ENCODE results near the gene SKIC8.

The SKIC8 gene

GRCh38 chr15:78329625-78330024 lies 30.2 kb upstream of the SKIC8 start:
- DNase-seq (ENCODE audit: low spot score in 2 of 2), result no peak
- Histone ChIP-seq H3K36me3 (replicated peaks) (no peaks in the 10 kb centered on the region), H3K4me3 (no peak overlapping the region), H3K4me1 (no peaks in the 10 kb centered on the region), H3K9me3 (no peaks in the 10 kb centered on the region), H3K27me3 (ENCODE audit: low read depth) (peaks cover 11% of the 10 kb centered on the region)
- in situ Hi-C loops (cut with MboI; ENCODE audit: low sequenced_read_pairs), result no loop called here

- no peak for DNase-seq (ENCODE audit: low spot score in 2 of 2)
- in situ Hi-C loops (cut with MboI; ENCODE audit: low sequenced_read_pairs), result no loop called here
- H3K9me3 ChIP-seq, result no peaks in the 10 kb centered on the region
- no peak overlapping the region for H3K4me3 ChIP-seq
- H3K36me3 ChIP-seq (replicated peaks), result no peaks in the 10 kb centered on the region
- H3K27me3 ChIP-seq (ENCODE audit: low read depth), result no peaks in the 10 kb centered on the region; the same call in 1 of the 2 replicates
- H3K4me1 ChIP-seq, result no peaks in the 10 kb centered on the region
These were observed 28.1 kb upstream of the SKIC8 start for GRCh38 chr15:78327466-78327865.

DNA sequence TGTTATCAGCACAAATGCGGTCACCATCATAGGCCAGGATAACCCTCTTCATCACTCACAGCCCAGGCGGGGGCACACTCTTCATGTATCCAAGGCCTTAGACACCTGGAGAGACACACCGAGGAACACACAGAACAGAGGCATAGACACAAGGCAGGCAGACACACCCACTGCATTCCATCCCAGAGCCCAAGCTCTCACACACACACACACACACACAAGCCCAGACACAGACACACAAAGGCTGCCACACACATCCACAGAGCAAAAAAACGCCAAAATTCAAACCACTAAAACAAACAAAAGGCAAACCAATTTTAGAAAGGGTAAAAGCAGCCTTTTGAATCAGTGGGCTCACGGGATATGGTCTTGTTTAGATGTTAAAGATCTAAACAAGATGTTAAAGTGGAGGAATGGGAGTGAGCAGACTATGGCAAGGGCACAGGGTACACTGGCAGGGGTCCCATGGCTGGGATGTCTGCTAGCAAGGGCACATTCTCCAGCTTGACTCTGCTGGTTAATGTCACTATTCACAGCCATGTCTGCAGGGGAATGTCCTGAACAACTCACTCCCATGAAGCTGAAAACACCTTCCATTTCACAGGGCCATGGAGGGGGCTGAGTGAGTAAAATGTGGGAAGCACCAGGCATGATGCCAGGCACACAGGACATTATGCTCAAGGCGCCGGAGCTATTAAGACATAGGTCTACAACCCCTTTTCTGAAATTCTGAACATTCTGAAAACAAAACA lies 25.9 kb upstream of the SKIC8 start:
- DNase-seq (ENCODE audit: low spot score in 2 of 2), result no peak
- Histone ChIP-seq H3K4me1 (no peaks in the 10 kb centered on the region), H3K9me3 (no peaks in the 10 kb centered on the region), H3K4me3 (no peak overlapping the region), H3K36me3 (replicated peaks) (no peaks in the 10 kb centered on the region), H3K27me3 (ENCODE audit: low read depth) (no peaks in the 10 kb centered on the region; the same call in 1 of the 2 replicates)
- in situ Hi-C loops (cut with MboI; ENCODE audit: low sequenced_read_pairs), result no loop called here

- H3K9me3 ChIP-seq, result no peaks in the 10 kb centered on the region
- H3K4me3 ChIP-seq, result no peak overlapping the region
- DNase-seq (ENCODE audit: low spot score in 2 of 2), result no peak
- H3K27me3 ChIP-seq (ENCODE audit: low read depth), result no peaks in the 10 kb centered on the region; the same call in 1 of the 2 replicates
- in situ Hi-C loops (cut with MboI; ENCODE audit: low sequenced_read_pairs), result no loop called here
- no peaks in the 10 kb centered on the region for H3K4me1 ChIP-seq
- H3K36me3 ChIP-seq (replicated peaks), result no peaks in the 10 kb centered on the region
These were observed 24.7 kb upstream of the SKIC8 start for GRCh38 chr15:78324144-78324543.

GRCh38 chr15:78323693-78324092 lies 24.3 kb upstream of the SKIC8 start:
- in situ Hi-C loops (cut with MboI; ENCODE audit: low sequenced_read_pairs), result no loop called here
- Histone ChIP-seq H3K4me3 (no peak overlapping the region), H3K36me3 (replicated peaks) (no peaks in the 10 kb centered on the region), H3K4me1 (no peaks in the 10 kb centered on the region), H3K9me3 (no peaks in the 10 kb centered on the region), H3K27me3 (ENCODE audit: low read depth) (no peaks in the 10 kb centered on the region)
- no peak for DNase-seq (ENCODE audit: low spot score in 2 of 2)

DNA sequence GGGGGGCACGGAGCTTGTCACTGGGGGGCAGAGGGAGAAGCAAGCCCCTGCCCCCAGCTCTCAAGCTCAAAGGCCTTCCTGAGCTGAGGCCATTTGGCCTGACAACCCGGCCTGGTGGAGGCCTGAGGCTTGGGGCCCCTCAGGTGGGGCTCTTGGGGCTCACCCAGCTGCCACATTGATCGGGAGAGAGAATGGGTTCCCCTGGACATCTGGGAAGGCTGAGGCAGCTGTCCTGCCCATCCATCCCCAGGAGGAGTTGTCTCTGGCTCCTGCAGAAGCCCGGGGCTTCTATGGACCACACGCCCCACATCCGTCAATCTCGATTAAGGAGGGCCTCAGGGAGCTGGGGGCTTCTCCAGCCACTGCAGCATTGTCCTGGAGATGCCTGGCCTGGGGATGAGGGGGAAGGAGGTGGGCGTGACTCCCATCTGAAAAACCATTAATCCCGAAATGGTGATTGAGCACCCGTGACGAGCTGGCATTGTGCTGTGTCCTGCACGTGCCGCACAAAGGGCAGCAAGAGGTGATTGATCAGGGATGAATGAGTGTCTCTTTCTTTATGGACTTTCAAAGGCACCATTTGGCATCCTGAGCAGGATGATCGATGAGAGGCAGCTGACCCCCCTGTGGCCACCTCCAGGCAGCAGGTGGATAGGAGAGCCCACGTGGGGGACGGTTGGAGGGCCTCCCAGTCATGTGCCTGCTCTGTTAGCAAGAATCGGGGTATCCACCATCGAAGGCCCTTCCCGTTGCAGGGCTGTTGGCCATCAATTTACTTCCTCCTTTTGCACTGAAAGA lies 23.5 kb upstream of the SKIC8 start:
- Histone ChIP-seq H3K9me3 (no peaks in the 10 kb centered on the region), H3K4me1 (no peaks in the 10 kb centered on the region), H3K36me3 (replicated peaks) (no peaks in the 10 kb centered on the region), H3K4me3 (no peak overlapping the region), H3K27me3 (ENCODE audit: low read depth) (no peaks in the 10 kb centered on the region)
- in situ Hi-C loops (cut with MboI; ENCODE audit: low sequenced_read_pairs), result no loop called here
- no peak for DNase-seq (ENCODE audit: low spot score in 2 of 2)

GRCh38 chr15:78322243-78322642 lies 22.8 kb upstream of the SKIC8 start:
- in situ Hi-C loops (cut with MboI; ENCODE audit: low sequenced_read_pairs), result no loop called here
- no peaks in the 10 kb centered on the region for H3K36me3 ChIP-seq (replicated peaks)

DNA sequence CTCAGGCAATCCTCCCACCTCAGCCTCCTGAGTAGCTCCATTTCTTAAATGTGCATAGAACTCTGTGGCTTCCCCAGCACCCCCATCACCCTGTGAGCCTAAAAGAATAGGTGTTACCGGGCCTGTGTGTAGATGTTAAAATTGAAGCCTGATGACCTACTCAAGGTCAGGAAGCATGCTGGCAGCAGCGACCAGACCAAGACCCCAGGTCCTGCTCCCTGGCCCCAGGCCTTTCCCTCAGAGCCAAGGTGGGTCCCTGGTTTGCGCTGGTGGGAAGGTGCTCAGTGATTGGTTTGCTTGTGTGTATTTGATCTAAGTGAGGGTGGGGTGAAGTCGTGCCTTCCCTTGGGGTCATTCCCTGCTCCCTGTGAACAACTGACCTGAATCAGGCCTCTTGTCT lies 22.4 kb upstream of the SKIC8 start:
- no peaks in the 10 kb centered on the region for H3K36me3 ChIP-seq (replicated peaks)
- H3K9me3 ChIP-seq, result no peaks in the 10 kb centered on the region
- H3K27me3 ChIP-seq (ENCODE audit: low read depth), result no peaks in the 10 kb centered on the region
- no peak for DNase-seq (ENCODE audit: low spot score in 2 of 2)
- no peak overlapping the region for H3K4me3 ChIP-seq
- H3K4me1 ChIP-seq, result no peaks in the 10 kb centered on the region
- in situ Hi-C loops (cut with MboI; ENCODE audit: low sequenced_read_pairs), result no loop called here

More at GRCh38 chr15:78322243-78322642, 22.8 kb upstream of the SKIC8 start:
- H3K9me3 ChIP-seq, result no peaks in the 10 kb centered on the region
- DNase-seq (ENCODE audit: low spot score in 2 of 2), result no peak
- no peaks in the 10 kb centered on the region for H3K4me1 ChIP-seq
- H3K27me3 ChIP-seq (ENCODE audit: low read depth), result no peaks in the 10 kb centered on the region
- H3K4me3 ChIP-seq, result no peak overlapping the region

GRCh38 chr15:78321041-78321570 lies 21.7 kb upstream of the SKIC8 start:
- Histone ChIP-seq H3K4me3 (no peak overlapping the region), H3K36me3 (replicated peaks) (no peaks in the 10 kb centered on the region), H3K27me3 (ENCODE audit: low read depth) (no peaks in the 10 kb centered on the region), H3K9me3 (no peaks in the 10 kb centered on the region), H3K4me1 (no peaks in the 10 kb centered on the region)
- in situ Hi-C loops (cut with MboI; ENCODE audit: low sequenced_read_pairs), result no loop called here
- no peak for DNase-seq (ENCODE audit: low spot score in 2 of 2)

GRCh38 chr15:78320183-78320582 lies 20.8 kb upstream of the SKIC8 start:
- DNase-seq (ENCODE audit: low spot score in 2 of 2), result no peak
- in situ Hi-C loops (cut with MboI; ENCODE audit: low sequenced_read_pairs), result no loop called here
- Histone ChIP-seq H3K4me1 (no peaks in the 10 kb centered on the region), H3K36me3 (replicated peaks) (no peaks in the 10 kb centered on the region), H3K4me3 (no peak overlapping the region), H3K9me3 (no peaks in the 10 kb centered on the region), H3K27me3 (ENCODE audit: low read depth) (no peaks in the 10 kb centered on the region)

DNA sequence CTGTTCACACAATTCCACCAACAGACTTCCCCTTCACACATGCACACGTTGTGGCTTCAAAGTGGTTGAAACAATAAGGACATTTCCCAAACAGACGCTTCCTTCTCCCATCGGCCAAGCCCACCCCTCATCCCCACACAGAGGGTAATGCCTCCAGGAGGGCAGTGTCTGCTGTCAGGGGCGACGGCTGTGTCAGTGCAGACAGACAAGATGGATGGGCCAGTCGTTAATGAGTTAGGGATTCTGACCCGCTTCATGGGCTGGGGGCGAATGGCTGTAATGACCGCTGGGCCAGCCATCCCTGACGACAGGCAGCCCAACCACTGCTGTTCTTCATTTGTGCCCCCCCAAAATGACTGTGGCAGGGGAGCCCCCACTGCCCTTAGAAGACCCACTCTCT lies 20.2 kb upstream of the SKIC8 start:
- H3K4me3 ChIP-seq, result no peak overlapping the region
- no peaks in the 10 kb centered on the region for H3K27me3 ChIP-seq (ENCODE audit: low read depth)
- H3K9me3 ChIP-seq, result no peaks in the 10 kb centered on the region
- in situ Hi-C loops (cut with MboI; ENCODE audit: low sequenced_read_pairs), result no loop called here
- H3K36me3 ChIP-seq (replicated peaks), result no peaks in the 10 kb centered on the region
- no peak for DNase-seq (ENCODE audit: low spot score in 2 of 2)
- H3K4me1 ChIP-seq, result no peaks in the 10 kb centered on the region

- in situ Hi-C loops (cut with MboI; ENCODE audit: low sequenced_read_pairs), result no loop called here
- H3K4me3 ChIP-seq, result no peak overlapping the region
- no peak for DNase-seq (ENCODE audit: low spot score in 2 of 2)
These were observed 17.9 kb upstream of the SKIC8 start for GRCh38 chr15:78317145-78317836.

DNA sequence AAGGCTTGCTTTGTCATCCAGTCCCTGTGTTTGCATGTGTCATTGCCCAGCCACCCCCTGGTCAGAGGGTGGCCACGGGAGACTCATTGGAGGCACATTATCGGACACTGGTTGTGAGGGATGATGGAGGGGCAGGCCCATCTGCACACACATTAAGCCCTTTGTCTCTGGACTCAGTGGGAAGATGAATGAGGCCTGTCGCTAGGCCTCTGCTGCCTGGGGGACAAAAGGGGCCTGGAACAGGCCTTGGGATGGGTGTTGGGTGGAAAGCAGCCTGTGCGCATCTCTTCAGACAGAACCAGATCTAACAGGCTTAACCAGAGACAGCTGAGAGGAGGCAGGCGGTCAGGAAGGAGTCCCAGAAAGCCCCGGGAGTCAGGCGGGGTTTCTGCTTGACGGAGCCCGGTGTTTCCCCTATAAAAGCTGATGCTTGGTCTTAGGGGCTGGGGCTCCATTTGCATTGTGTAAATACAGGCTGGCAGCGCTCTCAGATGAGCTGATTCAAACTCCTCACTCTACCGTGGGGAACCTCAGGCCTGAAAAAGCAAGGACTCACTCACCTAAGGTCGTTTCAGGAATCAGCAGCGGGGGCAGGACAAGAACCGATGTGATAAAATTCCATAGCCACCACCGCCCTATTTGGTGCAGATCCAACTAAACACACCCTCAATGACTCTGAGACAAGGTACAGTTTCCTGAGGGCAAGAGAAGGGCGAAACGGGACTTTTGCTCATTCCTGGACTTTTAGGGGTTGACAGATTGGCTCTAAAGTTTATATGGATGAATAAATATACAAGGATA lies 17.1 kb upstream of the SKIC8 start:
- H3K9me3 ChIP-seq, result no peaks in the 10 kb centered on the region
- no peaks in the 10 kb centered on the region for H3K4me1 ChIP-seq
- no peak for DNase-seq (ENCODE audit: low spot score in 2 of 2)
- in situ Hi-C loops (cut with MboI; ENCODE audit: low sequenced_read_pairs), result no loop called here
- no peaks in the 10 kb centered on the region for H3K27me3 ChIP-seq (ENCODE audit: low read depth)
- no peak overlapping the region for H3K4me3 ChIP-seq
- H3K36me3 ChIP-seq (replicated peaks), result no peaks in the 10 kb centered on the region

More at GRCh38 chr15:78317145-78317836, 17.9 kb upstream of the SKIC8 start:
- no peaks in the 10 kb centered on the region for H3K9me3 ChIP-seq
- H3K4me1 ChIP-seq, result no peaks in the 10 kb centered on the region
- no peaks in the 10 kb centered on the region for H3K27me3 ChIP-seq (ENCODE audit: low read depth)
- no peaks in the 10 kb centered on the region for H3K36me3 ChIP-seq (replicated peaks)

Data from HAP-1 (cell line).